Purkinje cell (primary cell): Measurements from ENCODE around the gene ASPSCR1. TPM values are rescaled to one million over a fixed set of nuclear protein-coding genes. Genes with fewer than 3 reads are reported as not detected.

Experiments used
- polyA plus RNA-seq: library from polyadenylated mRNA; unstranded; fragments of >200 nt; fragmentation: Nextera tagmentation; gene quantifications from 2 replicates; pipeline ENCODE4 v1.2.1, GENCODE V29; 2014

The ASPSCR1 gene
- 1.0 and 6.4 TPM in 2 replicates for polyA plus RNA-seq

GRCh38 chr17:81977211-81977808, at the start of gene ASPSCR1:
ASPSCR1 (plus strand) TSS chr17:81977629; CDS start chr17:81977647, 18 bp downstream.

GRCh38 chr17:81927653-81928543, 49.5 kb upstream of the ASPSCR1 start, which contains the start of gene MAFG:
MAFG (minus strand) TSS chr17:81927735; CDS start chr17:81923185, 4,550 bp downstream.

DNA sequence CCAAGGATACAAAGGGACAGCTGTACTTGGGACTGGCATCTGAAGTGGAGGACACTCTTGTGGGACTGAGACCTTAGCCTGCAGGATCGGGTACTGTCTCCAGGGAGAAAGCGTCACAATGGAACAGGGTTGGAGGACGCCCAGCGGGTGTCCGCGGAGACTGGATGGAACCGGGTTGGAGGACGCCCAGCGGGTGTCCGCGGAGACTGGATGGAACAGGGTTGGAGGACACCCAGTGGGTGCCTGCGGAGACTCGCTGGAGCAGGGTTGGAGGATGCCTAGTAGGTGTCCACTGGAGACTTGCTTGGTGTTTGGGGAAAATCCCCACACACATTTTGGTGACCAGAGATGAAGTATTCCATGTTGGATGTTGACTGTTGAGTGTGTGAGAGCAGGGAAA, 30.2 kb upstream of the ASPSCR1 start, which contains the start of gene MYADML2:
Gene MYADML2, minus strand, starts transcription at position 45 of the 400 bp plus-strand sequence. CDS start 5,492 bp downstream, outside the sequence.

GRCh38 chr17:81961087-81961511, 16.3 kb upstream of the ASPSCR1 start, which contains the start of gene NOTUM:
NOTUM (minus strand) TSS chr17:81961187; CDS start chr17:81960909, 278 bp downstream.

DNA sequence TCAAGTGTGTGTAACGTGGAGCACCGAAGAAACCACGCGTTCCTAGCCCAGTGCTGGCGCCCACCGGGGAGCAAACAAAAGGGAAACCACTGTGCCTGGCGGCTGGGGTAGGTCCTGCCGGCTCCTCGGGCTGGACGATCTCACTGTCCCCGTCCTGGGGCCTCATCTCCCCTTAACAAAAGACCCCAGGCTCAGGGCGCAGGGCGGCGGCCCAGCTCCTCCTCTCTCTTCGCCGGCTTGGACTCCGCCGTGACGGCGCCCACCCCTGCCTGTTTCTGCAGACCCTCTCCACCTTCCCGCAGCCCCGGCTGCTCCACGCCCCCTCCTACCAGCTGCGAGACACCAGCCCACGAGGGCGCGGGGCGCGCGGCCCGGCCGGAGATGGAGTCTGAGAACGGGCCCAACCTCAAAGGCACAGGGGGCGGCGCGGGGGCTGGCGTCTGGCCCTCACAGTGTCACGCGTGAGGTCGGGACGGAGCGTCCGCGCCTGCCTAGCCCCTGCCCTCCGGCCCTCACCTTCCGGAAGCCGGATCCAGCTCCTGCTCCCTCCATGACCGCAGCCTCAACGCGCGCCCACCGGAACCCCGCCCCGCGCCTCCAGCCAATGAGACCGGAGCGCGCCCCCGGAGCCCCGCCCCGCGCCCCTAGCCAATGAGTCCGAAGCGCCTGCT, 45.0 kb downstream of the ASPSCR1 start, which contains the start of gene CENPX:
Gene CENPX, minus strand, starts transcription at position 569 of the 671 bp plus-strand sequence. Its CDS starts 17 bp downstream, at position 552.

DNA sequence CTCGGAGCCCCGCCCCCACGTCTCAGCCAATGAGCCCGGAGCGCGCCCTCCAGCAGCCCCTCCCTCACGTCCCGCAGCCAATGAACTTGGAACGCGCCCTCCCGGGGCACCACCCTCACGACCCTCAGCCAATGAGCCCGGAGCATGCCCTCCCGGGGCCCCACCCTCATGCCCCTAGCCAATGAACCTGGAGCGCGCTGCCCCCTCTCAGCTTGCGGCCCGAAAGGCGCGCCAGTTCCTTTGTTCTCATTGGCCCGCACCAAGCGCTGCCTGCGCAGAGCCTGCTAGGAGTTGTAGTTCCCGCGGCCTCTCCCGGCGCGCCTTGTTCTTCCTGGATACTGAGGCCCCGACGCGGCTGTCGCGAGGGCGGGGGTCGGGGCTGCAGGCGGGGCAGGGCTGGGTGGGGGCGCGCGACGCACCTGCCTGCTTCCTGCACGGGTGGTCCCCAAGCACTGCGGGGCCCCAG, 45.6 kb downstream of the ASPSCR1 start, which contains the start of gene LRRC45:
Gene LRRC45, plus strand, starts transcription at position 325 of the 466 bp plus-strand sequence. CDS start 339 bp downstream, outside the sequence.

DNA sequence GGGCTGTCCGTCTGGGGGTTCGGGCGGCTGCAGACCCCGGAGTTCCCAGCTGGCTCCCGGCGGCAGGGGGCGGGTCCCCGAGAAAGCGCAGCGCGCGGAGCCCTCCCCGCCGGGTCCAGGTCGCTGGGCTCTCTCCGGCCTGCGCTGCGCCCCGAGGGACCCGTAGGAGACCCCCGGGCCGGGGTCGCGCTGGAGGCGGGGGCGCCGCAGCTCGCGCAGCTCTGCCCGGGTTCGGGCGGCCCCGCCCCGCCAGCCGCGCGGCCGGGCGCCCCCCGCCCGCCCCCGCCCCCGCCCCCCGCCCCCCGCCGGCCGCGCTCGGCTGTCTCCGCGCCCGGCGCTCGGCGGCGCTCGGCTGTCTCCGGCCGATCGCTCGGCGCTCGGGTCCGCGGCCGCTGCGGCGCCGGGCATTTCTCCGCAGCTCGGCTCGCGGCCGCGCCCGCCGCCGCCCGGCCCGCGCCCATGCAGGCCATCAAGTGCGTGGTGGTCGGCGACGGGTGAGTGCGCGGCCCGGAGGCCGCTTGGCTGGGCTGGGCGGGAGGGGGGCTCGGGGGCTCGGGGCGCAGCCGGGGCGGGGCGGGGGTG, 54.0 kb downstream of the ASPSCR1 start, which contains the start of gene RAC3:
Gene RAC3, plus strand, starts transcription at position 376 of the 582 bp plus-strand sequence. Its CDS starts 84 bp downstream, at position 460.

DNA sequence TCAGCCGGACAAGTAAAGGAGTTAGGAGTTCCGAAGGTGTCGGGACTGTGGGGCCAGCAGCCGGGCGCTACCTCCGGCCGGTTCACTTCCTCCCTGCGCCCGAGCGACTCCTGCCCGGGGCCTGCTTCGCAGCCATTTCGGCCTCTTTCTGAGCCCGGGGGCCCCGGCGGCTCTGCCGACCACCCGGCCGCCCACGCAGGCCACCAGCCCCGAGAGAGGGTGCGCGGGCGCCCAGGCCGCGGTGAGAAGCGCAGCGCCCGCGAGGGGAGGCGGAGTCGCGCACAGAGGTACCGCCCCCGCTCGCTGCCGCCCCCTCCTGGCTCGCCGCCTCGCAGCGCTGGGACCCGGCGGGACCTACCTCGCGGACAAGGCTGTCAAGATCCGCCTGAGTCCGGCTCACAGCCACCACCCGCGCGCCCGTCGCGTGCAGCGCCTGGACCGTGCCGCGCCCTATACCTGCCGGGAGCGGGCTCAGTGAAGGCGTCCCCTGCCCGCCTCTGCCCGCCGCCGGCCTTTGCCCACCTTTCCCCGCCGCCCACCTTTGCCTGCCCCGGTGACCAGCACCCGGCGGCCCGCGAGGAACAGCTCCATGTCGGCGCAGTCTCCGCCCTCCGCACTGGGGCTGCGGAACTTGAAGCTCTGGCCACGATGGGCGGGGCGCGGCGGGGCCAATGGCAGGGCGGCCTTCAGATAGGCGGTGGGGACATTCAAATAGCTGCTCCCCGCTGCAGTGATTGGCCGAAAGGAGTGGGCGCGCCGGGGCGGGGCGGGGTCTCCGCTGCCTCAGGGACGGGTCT, 59.9 kb downstream of the ASPSCR1 start, which contains the start of gene DCXR:
Gene DCXR, minus strand, starts transcription at position 606 of the 797 bp plus-strand sequence. Its CDS starts 15 bp downstream, at position 591.

DNA sequence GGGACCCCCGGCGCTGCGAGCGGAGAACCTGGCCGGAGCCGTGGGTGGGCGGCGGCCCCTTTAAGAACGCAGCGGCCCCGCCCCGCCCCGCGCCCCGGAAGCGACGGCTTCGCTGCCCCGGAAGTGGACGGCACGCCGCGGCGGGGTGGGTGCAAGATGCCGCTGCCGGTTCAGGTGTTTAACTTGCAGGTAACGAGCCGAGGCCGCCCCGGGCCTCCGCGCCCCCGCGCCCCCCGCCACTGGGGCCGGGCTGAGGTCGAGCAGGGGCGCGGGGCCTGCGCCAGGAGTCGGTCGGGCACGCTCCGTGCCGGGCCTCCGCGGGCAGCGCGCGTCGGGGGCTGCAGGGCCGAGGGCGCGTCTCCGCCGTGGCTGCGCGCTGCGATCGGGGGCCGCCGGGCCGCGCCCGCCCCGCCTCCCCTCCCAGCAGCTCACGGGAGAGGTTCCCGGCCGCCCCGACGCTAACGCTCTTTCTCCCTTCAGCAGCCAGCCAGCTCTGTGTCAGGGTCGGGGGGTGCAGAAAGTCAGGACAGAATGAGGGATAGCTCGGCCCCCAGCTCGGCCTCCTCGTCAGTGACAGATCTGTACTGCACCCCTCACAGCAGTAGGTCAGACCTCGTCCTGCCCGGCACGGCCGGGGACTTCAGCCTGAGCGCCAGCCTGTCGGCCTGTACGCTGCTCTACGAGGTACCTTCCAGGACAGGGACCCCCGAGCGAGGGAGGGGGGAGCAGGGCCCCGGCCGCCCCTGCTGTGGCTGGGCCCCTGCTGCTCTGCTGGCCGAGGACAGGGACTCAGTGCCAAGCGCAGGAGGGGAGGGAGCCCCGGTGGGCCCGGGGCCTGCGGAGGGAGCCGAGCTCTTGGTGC, 74.6 kb downstream of the ASPSCR1 start, which contains the start of the genes GPS1 and RFNG:
Gene GPS1, plus strand, starts transcription at position 123 of the 862 bp plus-strand sequence. Its CDS starts 34 bp downstream, at position 157.
Gene RFNG, minus strand, starts transcription at position 36 of the 862 bp plus-strand sequence. CDS start 45 bp downstream, outside the sequence.

GRCh38 chr17:82065638-82066303, 88.3 kb downstream of the ASPSCR1 start, which contains the start of gene DUS1L:
DUS1L (minus strand) TSS chr17:82065804; CDS start chr17:82065059, 745 bp downstream.

Other genes starting within 250 kb of the ASPSCR1 start
- not detected in 2 replicates for gene GCGR, start 173.5 kb upstream of the ASPSCR1 start, polyA plus RNA-seq
- 15.2 TPM in 2 replicates for gene MCRIP1, start 144.3 kb upstream of the ASPSCR1 start, polyA plus RNA-seq
- gene PPP1R27, start 142.6 kb upstream of the ASPSCR1 start, polyA plus RNA-seq = not detected in 2 replicates
- gene P4HB, start 117.1 kb upstream of the ASPSCR1 start, polyA plus RNA-seq = 16.9 and 26.2 TPM in 2 replicates
- 17.8 and 18.9 TPM in 2 replicates for gene ARHGDIA, start 106.3 kb upstream of the ASPSCR1 start, polyA plus RNA-seq
- 2.3 and 3.9 TPM in 2 replicates for gene ALYREF, start 86.0 kb upstream of the ASPSCR1 start, polyA plus RNA-seq
- 151 and 201 TPM in 2 replicates for gene ANAPC11, start 85.9 kb upstream of the ASPSCR1 start, polyA plus RNA-seq
- not detected in 2 replicates for gene NPB, start 75.4 kb upstream of the ASPSCR1 start, polyA plus RNA-seq
- gene PCYT2, start 66.2 kb upstream of the ASPSCR1 start, polyA plus RNA-seq = 1.5 and 1.6 TPM in 2 replicates
- gene SIRT7, start 59.5 kb upstream of the ASPSCR1 start, polyA plus RNA-seq = 2.1 and 2.4 TPM in 2 replicates
- gene MAFG, start 49.9 kb upstream of the ASPSCR1 start, polyA plus RNA-seq = 3.9 and 7.6 TPM in 2 replicates
- gene PYCR1, start 40.3 kb upstream of the ASPSCR1 start, polyA plus RNA-seq = 1.6 TPM in 1 of 2 replicates, not detected in the other
- gene MYADML2, start 30.4 kb upstream of the ASPSCR1 start, polyA plus RNA-seq = 0.26 and 0.84 TPM in 2 replicates
- not detected in 2 replicates for gene NOTUM, start 16.4 kb upstream of the ASPSCR1 start, polyA plus RNA-seq
- 33.3 and 49.2 TPM in 2 replicates for gene CENPX, start 45.2 kb downstream of the ASPSCR1 start, polyA plus RNA-seq
- gene LRRC45, start 45.7 kb downstream of the ASPSCR1 start, polyA plus RNA-seq = not detected in 2 replicates
- not detected in 2 replicates for gene RAC3, start 54.0 kb downstream of the ASPSCR1 start, polyA plus RNA-seq
- gene DCXR, start 60.1 kb downstream of the ASPSCR1 start, polyA plus RNA-seq = 74.0 and 147 TPM in 2 replicates
- 1.4 and 2.1 TPM in 2 replicates for gene RFNG, start 74.2 kb downstream of the ASPSCR1 start, polyA plus RNA-seq
- 29.3 and 31.1 TPM in 2 replicates for gene GPS1, start 74.3 kb downstream of the ASPSCR1 start, polyA plus RNA-seq
- 11.3 and 13.6 TPM in 2 replicates for gene DUS1L, start 88.2 kb downstream of the ASPSCR1 start, polyA plus RNA-seq
- gene FASN, start 120.6 kb downstream of the ASPSCR1 start, polyA plus RNA-seq = 0.54 and 0.66 TPM in 2 replicates
- 2.7 and 4.0 TPM in 2 replicates for gene CCDC57, start 235.2 kb downstream of the ASPSCR1 start, polyA plus RNA-seq